ENCODE measurements around the gene PSD4. TPM values are rescaled to one million over a fixed set of nuclear protein-coding genes. Genes with fewer than 3 reads are reported as not detected.
A peak's percentile ranks its signal among the peaks of the same experiment; 100 is the strongest.

Gene PSD4
- total and polyA plus RNA-seq, 2 of the 8 experiments (the other 6 are each of a cell fraction or from before 2014, with no cell fraction given), result 0.53 to 1.2 TPM

DNA sequence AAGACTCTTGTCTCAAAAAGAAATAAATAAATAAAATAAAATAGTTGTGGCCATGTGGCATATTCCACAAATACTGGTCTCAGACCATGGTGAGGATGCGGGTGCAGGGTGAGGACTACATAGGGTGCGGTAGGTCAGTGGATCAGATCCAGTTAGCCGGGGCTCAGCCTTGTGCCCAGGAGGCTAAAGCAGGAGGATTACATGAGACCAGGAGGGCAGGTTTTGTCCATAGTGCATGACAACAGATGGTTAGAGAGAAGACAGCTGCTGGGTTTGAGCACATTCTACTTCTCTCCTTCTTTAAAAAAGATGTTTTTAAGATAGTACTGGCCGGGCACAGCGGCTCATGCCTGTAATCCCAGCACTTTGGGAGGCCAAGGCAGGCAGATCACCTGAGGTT lies 12.8 kb upstream of the PSD4 start:
- Histone ChIP-seq H3K4me2 (ENCODE audit: insufficient read depth in 1 of 2, low read depth in 2 of 2, low read length in 2 of 2) (no peak overlapping the region), H3K56ac (replicated peaks; ENCODE audit: insufficient read length, low read depth, low read length) (no peak overlapping the region), H3K18ac (ENCODE audit: extremely low read depth, low read length) (no peak overlapping the region), H2AK5ac (ENCODE audit: low read depth, low read length) (no peak overlapping the region), H2BK15ac (ENCODE audit: low read length) (no peak overlapping the region), H2BK12ac (ENCODE audit: low read depth, low read length) (no peak overlapping the region), H3K23ac (ENCODE audit: insufficient read length) (no peak overlapping the region), H2BK5ac (ENCODE audit: low read depth, low read length) (no peak overlapping the region), H2AFZ (ENCODE audit: low read length) (no peak overlapping the region), H3K4me1 (replicated peaks in 1 of 4; ENCODE audit: control insufficient read depth in 3 of 4, insufficient read depth in 4 of 4, low read length in 3 of 4) (peaks cover 1 to 10% (median 4%) of the 10 kb centered on the region in 4 experiments; a peak in 5 of 7 replicates), H3K36me3 (ENCODE audit: control insufficient read depth in 2 of 4, insufficient read depth in 4 of 4, low read length in 3 of 4) (no peaks in the 10 kb centered on the region), H3K4me3 (ENCODE audit: extremely low read depth in 1 of 4, insufficient read depth in 2 of 4, low read depth in 3 of 4, low read length in 4 of 4) (no peak overlapping the region), H3K79me2 (ENCODE audit: control insufficient read depth in 1 of 2, insufficient read depth in 2 of 2, low read length in 2 of 2) (no peaks in the 10 kb centered on the region), H3K4ac (replicated peaks; ENCODE audit: insufficient read length, low read depth, low read length) (no peak overlapping the region), H3K79me1 (ENCODE audit: low read depth, low read length) (no peaks in the 10 kb centered on the region), H4K5ac (ENCODE audit: insufficient read length, low read depth, low read length) (no peak overlapping the region), H2BK20ac (ENCODE audit: low read length) (no peak overlapping the region), H4K91ac (replicated peaks; ENCODE audit: insufficient read length, low read length) (no peak overlapping the region), H3K27ac (ENCODE audit: low read depth, low read length) (no peak overlapping the region), H3K27me3 (replicated peaks in 1 of 4; ENCODE audit: control insufficient read depth in 3 of 4, extremely low read depth in 1 of 4, insufficient read depth in 3 of 4, low read length in 3 of 4) (peaks cover 2 to 17% (median 12%) of the 10 kb centered on the region in 4 experiments; a peak in 6 of 7 replicates), H4K20me1 (replicated peaks in 1 of 2; ENCODE audit: control insufficient read depth in 1 of 2, insufficient read depth in 2 of 2, low read length in 2 of 2) (no peaks in the 10 kb centered on the region), H3K9me3 (ENCODE audit: insufficient read depth in 2 of 2, low read depth in 1 of 2, low read length in 1 of 2) (no peaks in the 10 kb centered on the region), H3K23me2 (ENCODE audit: low read depth, low read length) (peaks cover 4% of the 10 kb centered on the region; the same call in 1 of the 2 replicates), H3K14ac (ENCODE audit: insufficient read length) (no peak overlapping the region), H3K9ac (replicated peaks in 1 of 4; ENCODE audit: extremely low read depth in 1 of 4, low read depth in 3 of 4, low read length in 3 of 4) (no peak overlapping the region), H2BK120ac (replicated peaks; ENCODE audit: low read depth, low read length) (no peak overlapping the region), H4K8ac (ENCODE audit: extremely low read depth, insufficient read depth, low read length) (no peak overlapping the region)
- CTCF ChIA-PET (ENCODE audit: partially characterized antibody), result interaction anchor here (8.4 kb wide), 1 partner anchor 22 kb away, joined by 85 read pairs; no protein-coding TSS in a partner anchor
- POLR2A ChIA-PET (ENCODE audit: partially characterized antibody), result no interaction called here
- WGBS, 2 experiments (ENCODE audit: extremely low coverage in 1 of 2, insufficient coverage in 1 of 2, insufficient read length in 1 of 2, insufficient replicate concordance in 2 of 2, low coverage in 1 of 2, low lambda C conversion rate in 2 of 2, missing lambda C conversion rate in 1 of 2), result 93% methylated on average over 5 of the region's 5 CpGs; no CpG with 5 or more reads in 1 of the 2 experiments
- TF ChIP-seq SP2 (IDR thresholded peaks at IDR 0.05; ENCODE audit: low read length), result no peak
- TF ChIP-seq FOSL1 (IDR thresholded peaks at IDR 0.05; ENCODE audit: insufficient read depth, low read depth, low read length), result no peak
- TF ChIP-seq, protein P1, sequence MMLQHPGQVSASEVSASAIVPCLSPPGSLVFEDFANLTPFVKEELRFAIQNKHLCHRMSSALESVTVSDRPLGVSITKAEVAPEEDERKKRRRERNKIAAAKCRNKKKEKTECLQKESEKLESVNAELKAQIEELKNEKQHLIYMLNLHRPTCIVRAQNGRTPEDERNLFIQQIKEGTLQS (IDR thresholded peaks at IDR 0.05; ENCODE audit: insufficient read depth, low read depth, low read length), result no peak
- no peak for TF ChIP-seq CBX8 (IDR thresholded peaks at IDR 0.05; ENCODE audit: borderline replicate concordance, low read depth, low read length)
- TF ChIP-seq TAF1 (IDR thresholded peaks at IDR 0.05; ENCODE audit: low read depth, low read length), result no peak
- TF ChIP-seq, protein P2, sequence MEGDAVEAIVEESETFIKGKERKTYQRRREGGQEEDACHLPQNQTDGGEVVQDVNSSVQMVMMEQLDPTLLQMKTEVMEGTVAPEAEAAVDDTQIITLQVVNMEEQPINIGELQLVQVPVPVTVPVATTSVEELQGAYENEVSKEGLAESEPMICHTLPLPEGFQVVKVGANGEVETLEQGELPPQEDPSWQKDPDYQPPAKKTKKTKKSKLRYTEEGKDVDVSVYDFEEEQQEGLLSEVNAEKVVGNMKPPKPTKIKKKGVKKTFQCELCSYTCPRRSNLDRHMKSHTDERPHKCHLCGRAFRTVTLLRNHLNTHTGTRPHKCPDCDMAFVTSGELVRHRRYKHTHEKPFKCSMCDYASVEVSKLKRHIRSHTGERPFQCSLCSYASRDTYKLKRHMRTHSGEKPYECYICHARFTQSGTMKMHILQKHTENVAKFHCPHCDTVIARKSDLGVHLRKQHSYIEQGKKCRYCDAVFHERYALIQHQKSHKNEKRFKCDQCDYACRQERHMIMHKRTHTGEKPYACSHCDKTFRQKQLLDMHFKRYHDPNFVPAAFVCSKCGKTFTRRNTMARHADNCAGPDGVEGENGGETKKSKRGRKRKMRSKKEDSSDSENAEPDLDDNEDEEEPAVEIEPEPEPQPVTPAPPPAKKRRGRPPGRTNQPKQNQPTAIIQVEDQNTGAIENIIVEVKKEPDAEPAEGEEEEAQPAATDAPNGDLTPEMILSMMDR (IDR thresholded peaks at IDR 0.05; ENCODE audit: control extremely low read depth in 1 of 3, insufficient read depth in 1 of 3, low read depth in 1 of 3, low read length in 3 of 3), result no peak
- TF ChIP-seq SIN3A (conservative IDR thresholded peaks at IDR 0.05 in 1 of 2, IDR thresholded peaks at IDR 0.05 in 1 of 2; ENCODE audit: low read depth in 1 of 2, low read length in 2 of 2), result no peak
- DNase-seq (ENCODE audit: low read depth in 1 of 2, low spot score in 2 of 2) (peak in 1 of 2 experiments; percentile 35), FAIRE-seq (no peak)
